Lower lobe of right lung (tissue), 2 donors: ENCODE data around the gene COMMD9. TPM values are rescaled to one million over a fixed set of nuclear protein-coding genes. Genes with fewer than 3 reads are reported as not detected.

Experiments used
- ATAC-seq, 2 donors: fragments of 200-7000 bp; cut with Tn5 transposase; one replicate each; pipeline ENCODE4 v1.9.1; 2020 to 2022; ENCODE audit warnings: mild to moderate bottlenecking in 2 of 2, moderate library complexity in 2 of 2
- DNase-seq: peaks from one replicate; pipeline ENCODE4 v3.0.0-alpha.2; 2020
- H3K27ac ChIP-seq: fragments of 200-600 bp; one replicate; pipeline ENCODE4 v1.8.0; 2022
- H3K27me3 ChIP-seq: fragments of 200-600 bp; one replicate; pipeline ENCODE4 v1.8.0; 2022; ENCODE audit warnings: low read depth
- H3K36me3 ChIP-seq: fragments of 200-600 bp; one replicate; pipeline ENCODE4 v1.8.0; 2022; ENCODE audit warnings: mild to moderate bottlenecking
- H3K4me1 ChIP-seq: fragments of 200-600 bp; one replicate; pipeline ENCODE4 v1.8.0; 2022
- H3K4me3 ChIP-seq: fragments of 200-600 bp; one replicate; pipeline ENCODE4 v1.8.0; 2022; ENCODE audit warnings: mild to moderate bottlenecking
- H3K9me3 ChIP-seq: fragments of 200-600 bp; one replicate; pipeline ENCODE4 v1.8.0; 2022
- intact Hi-C: fragments of 100-400 bp; cut with DNase I; formaldehyde crosslinking; loops from one replicate; pipeline ENCODE4 v1.11.0; 2022
- total RNA-seq: library from RNA; stranded (reverse); fragmentation: NEBNext Ultra II Directional; extraction: Animal tissue kit (Norgen Biotek cat#: 25700); gene quantifications from one replicate; pipeline ENCODE4 v1.2.1, GENCODE V29; 2021
- TF ChIP-seq, protein P1 (sequence below): fragments of 200-600 bp; IDR thresholded peaks from one replicate; pipeline ENCODE4 v1.8.0; 2022; ENCODE audit warnings: antibody characterized with exemption, mild to moderate bottlenecking
- donor health status: DM: no; HTN: yes; CAD: no; lungs with severe emphysema.

COMMD9 gene
- total RNA-seq, 1 donor from 2014 or later = 85.7 TPM

DNA sequence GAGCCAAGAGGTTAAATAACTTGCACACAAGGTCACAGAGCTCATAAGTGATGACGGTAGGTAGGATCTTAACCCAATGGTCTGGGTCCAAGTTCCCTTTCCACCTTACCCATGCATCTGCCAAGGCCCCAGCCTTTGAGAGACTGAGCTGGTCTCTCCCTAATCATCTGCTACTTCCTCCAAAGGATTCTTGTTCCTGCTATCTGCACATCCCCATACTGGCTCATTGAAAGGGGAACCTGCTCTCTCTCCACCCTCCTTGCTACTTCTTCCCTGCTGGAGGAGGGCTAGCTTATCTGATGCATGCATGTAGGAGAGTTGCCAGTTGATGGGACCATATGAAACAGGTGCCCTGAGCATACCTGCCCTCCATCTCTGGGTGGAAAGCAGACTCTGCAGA is 47.7 kb downstream of the COMMD9 start:
- ATAC-seq (peak in 1 of 2 donors; percentile 47), DNase-seq (no peak)
- H3K27me3 ChIP-seq = no peaks in the 10 kb centered on the region
- intact Hi-C loops = no loop called here
- no peaks in the 10 kb centered on the region for H3K36me3 ChIP-seq
- H3K27ac ChIP-seq = no peak overlapping the region
- TF ChIP-seq, protein P1, sequence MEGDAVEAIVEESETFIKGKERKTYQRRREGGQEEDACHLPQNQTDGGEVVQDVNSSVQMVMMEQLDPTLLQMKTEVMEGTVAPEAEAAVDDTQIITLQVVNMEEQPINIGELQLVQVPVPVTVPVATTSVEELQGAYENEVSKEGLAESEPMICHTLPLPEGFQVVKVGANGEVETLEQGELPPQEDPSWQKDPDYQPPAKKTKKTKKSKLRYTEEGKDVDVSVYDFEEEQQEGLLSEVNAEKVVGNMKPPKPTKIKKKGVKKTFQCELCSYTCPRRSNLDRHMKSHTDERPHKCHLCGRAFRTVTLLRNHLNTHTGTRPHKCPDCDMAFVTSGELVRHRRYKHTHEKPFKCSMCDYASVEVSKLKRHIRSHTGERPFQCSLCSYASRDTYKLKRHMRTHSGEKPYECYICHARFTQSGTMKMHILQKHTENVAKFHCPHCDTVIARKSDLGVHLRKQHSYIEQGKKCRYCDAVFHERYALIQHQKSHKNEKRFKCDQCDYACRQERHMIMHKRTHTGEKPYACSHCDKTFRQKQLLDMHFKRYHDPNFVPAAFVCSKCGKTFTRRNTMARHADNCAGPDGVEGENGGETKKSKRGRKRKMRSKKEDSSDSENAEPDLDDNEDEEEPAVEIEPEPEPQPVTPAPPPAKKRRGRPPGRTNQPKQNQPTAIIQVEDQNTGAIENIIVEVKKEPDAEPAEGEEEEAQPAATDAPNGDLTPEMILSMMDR = no peak
- H3K4me3 ChIP-seq = no peak overlapping the region
- H3K4me1 ChIP-seq = no peaks in the 10 kb centered on the region
- H3K9me3 ChIP-seq = no peaks in the 10 kb centered on the region

DNA sequence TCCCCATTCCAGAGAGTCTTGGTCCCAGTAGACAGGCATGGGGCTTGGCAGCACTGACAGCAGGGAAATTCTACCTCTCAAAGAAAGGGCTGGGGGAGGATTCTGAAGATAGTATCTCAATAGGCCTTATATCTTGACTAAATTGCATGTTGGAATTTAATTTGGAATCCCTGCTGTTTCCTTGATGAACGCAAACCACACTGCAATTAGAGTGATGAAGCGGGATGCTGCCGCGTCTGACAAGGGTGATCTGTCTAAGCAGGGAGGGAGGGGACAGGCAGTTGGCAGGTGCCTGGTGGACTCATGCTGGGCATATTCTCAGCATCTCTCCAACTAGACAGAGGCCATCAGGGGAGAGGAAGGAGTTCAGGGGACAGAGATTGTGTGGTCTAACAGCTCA is 48.4 kb downstream of the COMMD9 start:
- H3K9me3 ChIP-seq = no peaks in the 10 kb centered on the region
- intact Hi-C loops = no loop called here
- no peaks in the 10 kb centered on the region for H3K27me3 ChIP-seq
- no peak for DNase-seq
- ATAC-seq = no peak
- no peaks in the 10 kb centered on the region for H3K4me1 ChIP-seq
- no peaks in the 10 kb centered on the region for H3K36me3 ChIP-seq
- no peak overlapping the region for H3K27ac ChIP-seq
- no peak overlapping the region for H3K4me3 ChIP-seq
- TF ChIP-seq, protein P1 = no peak

DNA sequence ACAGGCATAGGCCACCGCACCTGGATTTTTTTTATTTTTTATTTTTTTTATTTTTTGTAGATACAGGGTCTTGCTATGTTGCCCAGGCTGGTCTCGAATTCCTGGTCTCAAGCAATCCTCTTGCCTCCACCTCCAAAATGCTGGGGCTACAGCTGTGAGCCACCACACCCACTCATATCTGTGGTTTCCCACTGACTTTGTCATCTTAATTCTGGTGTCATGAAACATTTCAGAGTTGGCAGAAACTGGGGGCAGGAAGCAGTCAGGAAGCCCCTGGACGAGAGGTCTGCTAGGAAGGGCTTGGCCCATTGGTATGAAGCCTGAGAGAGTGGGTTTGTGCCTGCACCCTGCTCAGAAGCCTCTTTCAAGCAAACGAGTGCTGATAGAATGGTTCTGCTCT is 49.1 kb downstream of the COMMD9 start:
- intact Hi-C loops = no loop called here
- TF ChIP-seq, protein P1 = no peak
- Histone ChIP-seq H3K4me3 (no peak overlapping the region), H3K36me3 (no peaks in the 10 kb centered on the region), H3K9me3 (no peaks in the 10 kb centered on the region), H3K4me1 (no peaks in the 10 kb centered on the region), H3K27me3 (no peaks in the 10 kb centered on the region), H3K27ac (no peak overlapping the region)
- ATAC-seq = no peak
- DNase-seq = no peak

DNA sequence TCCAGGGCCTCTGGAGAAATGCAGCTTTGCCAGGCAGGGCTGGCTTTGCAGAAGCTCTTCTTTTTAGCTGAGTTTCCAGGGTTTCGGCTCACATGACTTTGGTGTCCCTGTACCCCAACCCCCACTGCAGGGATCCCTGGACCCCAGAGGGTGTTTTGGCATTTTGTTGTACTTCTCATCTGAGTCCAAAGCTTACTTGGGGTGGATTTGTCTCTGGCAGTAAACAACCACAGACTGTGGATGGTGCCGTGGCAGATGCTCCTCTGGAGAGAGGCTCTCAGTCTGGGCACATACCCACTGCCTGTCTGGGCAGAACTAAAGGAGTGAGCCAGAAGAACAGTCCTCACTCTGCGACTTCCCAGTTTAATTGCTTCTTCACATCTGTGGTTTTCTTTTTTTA is 49.6 kb downstream of the COMMD9 start:
- no peaks in the 10 kb centered on the region for H3K9me3 ChIP-seq
- no peaks in the 10 kb centered on the region for H3K36me3 ChIP-seq
- intact Hi-C loops = no loop called here
- TF ChIP-seq, protein P1 = no peak
- H3K4me3 ChIP-seq = no peak overlapping the region
- no peaks in the 10 kb centered on the region for H3K4me1 ChIP-seq
- no peak for ATAC-seq
- DNase-seq = no peak
- H3K27ac ChIP-seq = no peak overlapping the region
- no peaks in the 10 kb centered on the region for H3K27me3 ChIP-seq

DNA sequence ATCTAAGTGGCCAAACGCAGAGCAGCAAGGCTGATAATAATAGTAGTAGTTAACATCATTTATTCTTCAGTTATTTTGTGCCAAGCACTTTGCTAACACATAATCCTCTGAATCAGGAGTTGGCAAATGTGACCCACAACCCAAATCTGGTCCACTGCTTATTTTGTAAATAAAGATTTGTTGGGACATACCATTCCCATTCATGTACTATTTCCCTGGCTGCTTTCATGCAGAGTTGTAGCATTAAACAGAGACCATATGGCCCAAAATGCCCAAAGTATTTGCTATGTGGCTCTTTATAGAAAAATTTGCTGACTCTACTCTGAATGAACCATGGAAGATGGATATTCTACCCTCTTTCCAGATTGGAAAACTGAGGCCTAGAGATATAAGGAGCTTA is 50.3 kb downstream of the COMMD9 start:
- no peaks in the 10 kb centered on the region for H3K36me3 ChIP-seq
- DNase-seq (no peak), ATAC-seq (no peak)
- no peaks in the 10 kb centered on the region for H3K4me1 ChIP-seq
- no peaks in the 10 kb centered on the region for H3K9me3 ChIP-seq
- TF ChIP-seq, protein P1 = no peak
- H3K27ac ChIP-seq = no peak overlapping the region
- H3K4me3 ChIP-seq = no peak overlapping the region
- intact Hi-C loops = no loop called here
- no peaks in the 10 kb centered on the region for H3K27me3 ChIP-seq
